ENCODE results near the gene PHF24. TPM values are rescaled to one million over a fixed set of nuclear protein-coding genes. Genes with fewer than 3 reads are reported as not detected.

The PHF24 gene
- total RNA-seq, 2 donors from 2014 or later, result 0.93 to 1.0 TPM

DNA sequence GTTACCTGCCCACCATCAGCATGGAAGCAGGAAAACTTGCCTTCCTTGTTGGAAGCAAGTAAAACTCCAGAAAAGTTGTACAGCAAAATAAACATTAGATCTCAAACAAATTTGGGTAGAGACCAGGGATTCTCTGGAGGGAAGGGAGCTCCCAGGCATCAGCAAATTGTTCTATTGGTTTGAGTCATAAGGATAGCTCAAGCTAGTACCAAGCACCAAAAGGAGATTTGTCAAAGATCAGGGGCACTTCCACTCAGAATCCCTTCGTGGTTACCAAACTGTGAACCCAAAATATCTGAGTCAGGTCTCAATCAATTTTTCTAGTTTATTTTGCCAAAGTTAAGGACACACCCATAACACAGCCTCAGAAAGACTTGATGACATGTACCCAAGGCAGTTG is 69.3 kb downstream of the PHF24 start:
- DNase-seq (ENCODE audit: low spot score), result no peak
- intact Hi-C loops (cut with DNase I), result no loop called here

DNA sequence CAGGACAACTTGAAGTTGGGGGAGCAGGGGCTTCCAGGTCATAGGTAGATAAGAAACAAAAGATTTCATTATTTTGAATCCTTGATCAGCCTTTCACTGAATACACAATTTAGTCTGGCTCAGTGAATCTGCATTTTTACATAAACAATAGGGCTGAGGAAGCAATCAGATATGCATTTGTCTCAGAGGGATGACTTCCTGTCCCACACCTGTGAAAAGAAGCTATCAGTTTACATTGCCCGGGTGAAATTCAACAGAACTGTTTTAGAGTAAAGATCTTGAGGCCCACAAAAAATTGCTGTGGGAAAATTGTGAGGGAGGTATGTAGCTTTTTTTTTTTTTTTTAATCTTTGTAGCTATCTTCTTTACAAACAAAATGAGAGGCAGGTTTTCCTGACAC is 69.8 kb downstream of the PHF24 start:
- intact Hi-C loops (cut with DNase I), result no loop called here

DNA sequence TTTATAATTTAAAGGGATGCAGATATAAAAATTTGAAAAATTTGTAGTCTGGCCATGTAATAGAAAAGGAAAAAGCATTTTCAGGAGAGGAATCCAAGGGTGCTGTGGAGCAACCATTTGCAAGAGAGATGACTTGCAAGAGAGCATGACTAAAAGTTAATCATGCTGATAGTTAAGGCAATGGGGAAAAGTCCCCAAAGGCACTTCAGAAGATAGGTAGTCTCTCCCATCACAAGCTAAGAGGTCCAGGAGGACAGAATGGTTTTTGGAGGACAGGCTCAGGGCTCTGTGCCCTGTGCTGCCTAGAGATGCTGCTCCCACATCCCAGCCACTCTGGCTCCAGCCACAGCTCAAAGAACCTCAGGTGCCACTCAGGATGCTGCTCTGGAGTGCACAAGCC is 70.3 kb downstream of the PHF24 start:
- intact Hi-C loops (cut with DNase I), result no loop called here
- DNase-seq (ENCODE audit: low spot score), result no peak

More for the DNA sequence above, 69.8 kb downstream of the PHF24 start:
- DNase-seq (ENCODE audit: low spot score), result no peak

DNA sequence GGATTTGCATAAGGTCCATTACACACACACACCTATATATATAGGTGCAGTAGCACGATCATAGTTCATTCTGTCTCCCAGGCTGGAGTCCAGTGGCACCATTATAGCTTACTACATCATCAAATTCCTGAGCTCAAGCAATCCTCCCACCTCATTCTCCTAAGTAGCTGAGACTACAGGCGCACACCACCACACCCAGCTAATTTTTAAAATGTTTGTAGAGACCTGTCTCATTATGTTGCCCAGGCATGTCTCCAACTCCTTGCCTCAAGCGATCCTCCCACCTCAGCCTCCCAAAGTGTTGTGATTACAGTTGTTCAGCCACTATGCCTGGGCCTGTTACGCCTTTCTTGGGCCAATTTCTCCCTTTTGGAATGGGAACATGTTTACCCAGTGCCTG is 71.2 kb downstream of the PHF24 start:
- no peak for DNase-seq (ENCODE audit: low spot score)
- intact Hi-C loops (cut with DNase I), result no loop called here

DNA sequence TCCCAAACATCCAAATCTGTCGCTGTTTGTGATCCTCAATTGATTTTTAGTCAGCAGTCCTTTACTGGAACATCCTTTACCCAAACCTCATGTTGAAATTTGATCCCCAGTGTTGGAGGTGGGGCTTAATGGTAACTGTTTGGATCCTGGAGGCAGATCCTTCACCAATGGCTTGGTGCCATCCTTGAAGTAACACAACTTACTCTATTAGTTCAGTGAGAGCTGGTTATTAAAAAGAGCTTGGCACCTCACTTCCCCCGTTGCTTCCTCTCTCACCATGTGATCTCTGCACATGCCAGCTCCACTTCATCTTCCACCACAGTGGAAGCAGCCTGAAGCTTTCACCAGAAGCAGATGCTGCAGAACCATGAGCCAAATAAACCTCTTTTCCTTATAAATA is 71.8 kb downstream of the PHF24 start:
- no peak for DNase-seq (ENCODE audit: low spot score)
- intact Hi-C loops (cut with DNase I), result no loop called here

Other genes starting within 250 kb of the PHF24 start
- 100 to 1,000 TPM; 143 to 161 TPM for gene CCL21, start 248.1 kb upstream of the PHF24 start, total RNA-seq
- 10 to 100 TPM; 68.7 to 82.2 TPM for gene DNAJB5, start 31.5 kb downstream of the PHF24 start, total RNA-seq
- 100 to 1,000 TPM; 138 to 179 TPM for gene VCP, start 114.3 kb downstream of the PHF24 start, total RNA-seq
- 1 to 10 TPM; 8.0 to 8.9 TPM for gene FANCG, start 121.7 kb downstream of the PHF24 start, total RNA-seq
- 10 to 100 TPM; 11.8 to 15.3 TPM for gene PIGO, start 138.3 kb downstream of the PHF24 start, total RNA-seq
- 10 to 100 TPM; 67.9 to 71.6 TPM for gene STOML2, start 144.8 kb downstream of the PHF24 start, total RNA-seq
- 10 to 100 TPM; 21.6 to 26.5 TPM for gene ATOSB, start 157.6 kb downstream of the PHF24 start, total RNA-seq
- 10 to 100 TPM; 27.3 to 29.1 TPM for gene UNC13B, start 203.7 kb downstream of the PHF24 start, total RNA-seq

All from posterior vena cava (tissue), 2 donors.